ENCODE results near the gene EFNB2.
A peak's percentile ranks its signal among the peaks of the same experiment; 100 is the strongest.

EFNB2 gene

GRCh38 chr13:106526738-106527444 is 8.6 kb downstream of the EFNB2 start:
- no peak for TF ChIP-seq CTCF (conservative IDR thresholded peaks at IDR 0.05; ENCODE audit: low read depth)
- DNase-seq (ENCODE audit: low spot score) = no peak
- no peak overlapping the region for H3K27ac ChIP-seq
- ChIA-PET CTCF (interaction anchor here (0.6 to 0.7 kb wide), 3 partner anchors 16 to 1634 kb away, joined by 3 to 4 read pairs (median 4); no protein-coding TSS in a partner anchor), POLR2A (ENCODE audit: low non-redundant PET) (no interaction called here)

GRCh38 chr13:106525865-106526264 is 9.6 kb downstream of the EFNB2 start:
- no peak for DNase-seq (ENCODE audit: low spot score)
- ChIA-PET CTCF (no interaction called here), POLR2A (ENCODE audit: low non-redundant PET) (no interaction called here)
- TF ChIP-seq CTCF (conservative IDR thresholded peaks at IDR 0.05; ENCODE audit: low read depth) = no peak
- H3K27ac ChIP-seq = no peak overlapping the region

GRCh38 chr13:106524108-106524507 is 11.4 kb downstream of the EFNB2 start:
- no peak for DNase-seq (ENCODE audit: low spot score)
- ChIA-PET CTCF (interaction anchor here (1.5 kb wide), 1 partner anchor 12 kb away, joined by 5 read pairs; no protein-coding TSS in a partner anchor), POLR2A (ENCODE audit: low non-redundant PET) (no interaction called here)
- no peak for TF ChIP-seq CTCF (conservative IDR thresholded peaks at IDR 0.05; ENCODE audit: low read depth)
- no peak overlapping the region for H3K27ac ChIP-seq

GRCh38 chr13:106523576-106523975 is 11.9 kb downstream of the EFNB2 start:
- DNase-seq (ENCODE audit: low spot score) = no peak
- no peak for TF ChIP-seq CTCF (conservative IDR thresholded peaks at IDR 0.05; ENCODE audit: low read depth)
- POLR2A ChIA-PET (ENCODE audit: low non-redundant PET) = no interaction called here
- peak overlapping the region; percentile 81 for H3K27ac ChIP-seq
- CTCF ChIA-PET = interaction anchor here (1.5 kb wide), 1 partner anchor 13 kb away, joined by 5 read pairs; no protein-coding TSS in a partner anchor

GRCh38 chr13:106522898-106523525 is 12.4 kb downstream of the EFNB2 start:
- TF ChIP-seq CTCF (conservative IDR thresholded peaks at IDR 0.05; ENCODE audit: low read depth) = no peak
- no peak for DNase-seq (ENCODE audit: low spot score)
- peak overlapping the region; percentile 81 for H3K27ac ChIP-seq
- POLR2A ChIA-PET (ENCODE audit: low non-redundant PET) = no interaction called here
- CTCF ChIA-PET = no interaction called here

GRCh38 chr13:106522112-106522705 is 13.3 kb downstream of the EFNB2 start:
- no peak for DNase-seq (ENCODE audit: low spot score)
- CTCF ChIA-PET = interaction anchor here (0.8 kb wide), 1 partner anchor 1213 kb away, joined by 6 read pairs; no protein-coding TSS in a partner anchor
- H3K27ac ChIP-seq = peak overlapping the region; percentile 81
- TF ChIP-seq CTCF (conservative IDR thresholded peaks at IDR 0.05; ENCODE audit: low read depth) = no peak
- POLR2A ChIA-PET (ENCODE audit: low non-redundant PET) = no interaction called here

Data from RWPE1 (cell line).